Hepatocyte (in vitro differentiated cells): Measurements from ENCODE around the gene DEFB108B.
"Not testable (repeated sequence)": the region's sequence is repeated elsewhere in the genome, so short reads cannot be mapped to it uniquely, and the experiment has no call there.

ENCODE experiments used
- EZH2 ChIP-seq: fragments of 200-600 bp; sonication (generic); IDR thresholded peaks from 2 replicates; pipeline ENCODE4 v1.6.1; 2016; ENCODE audit warnings: antibody characterized with exemption, mild to moderate bottlenecking, borderline replicate concordance
- EZH2phosphoT487 ChIP-seq: fragments of 200-600 bp; sonication (generic); IDR thresholded peaks from one replicate; pipeline ENCODE4 v1.6.1; 2018; ENCODE audit warnings: antibody characterized with exemption, mild to moderate bottlenecking, low read depth, moderate library complexity; ENCODE audit not compliant: unreplicated experiment, severe bottlenecking
- TF ChIP-seq, protein P1 (sequence below): fragments of 200-600 bp; sonication (generic); IDR thresholded peaks from 2 replicates; pipeline ENCODE4 v1.5.1; 2016; ENCODE audit warnings: antibody characterized with exemption, mild to moderate bottlenecking; ENCODE audit not compliant: poor library complexity

- TF ChIP-seq, protein P1, sequence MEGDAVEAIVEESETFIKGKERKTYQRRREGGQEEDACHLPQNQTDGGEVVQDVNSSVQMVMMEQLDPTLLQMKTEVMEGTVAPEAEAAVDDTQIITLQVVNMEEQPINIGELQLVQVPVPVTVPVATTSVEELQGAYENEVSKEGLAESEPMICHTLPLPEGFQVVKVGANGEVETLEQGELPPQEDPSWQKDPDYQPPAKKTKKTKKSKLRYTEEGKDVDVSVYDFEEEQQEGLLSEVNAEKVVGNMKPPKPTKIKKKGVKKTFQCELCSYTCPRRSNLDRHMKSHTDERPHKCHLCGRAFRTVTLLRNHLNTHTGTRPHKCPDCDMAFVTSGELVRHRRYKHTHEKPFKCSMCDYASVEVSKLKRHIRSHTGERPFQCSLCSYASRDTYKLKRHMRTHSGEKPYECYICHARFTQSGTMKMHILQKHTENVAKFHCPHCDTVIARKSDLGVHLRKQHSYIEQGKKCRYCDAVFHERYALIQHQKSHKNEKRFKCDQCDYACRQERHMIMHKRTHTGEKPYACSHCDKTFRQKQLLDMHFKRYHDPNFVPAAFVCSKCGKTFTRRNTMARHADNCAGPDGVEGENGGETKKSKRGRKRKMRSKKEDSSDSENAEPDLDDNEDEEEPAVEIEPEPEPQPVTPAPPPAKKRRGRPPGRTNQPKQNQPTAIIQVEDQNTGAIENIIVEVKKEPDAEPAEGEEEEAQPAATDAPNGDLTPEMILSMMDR, result not testable (repeated sequence)
- not testable (repeated sequence) for TF ChIP-seq EZH2, EZH2phosphoT487
Observed at GRCh38 chr11:71789444-71790196, 43.4 kb upstream of the DEFB108B start.
